ENCODE results near the gene SP1. TPM values are rescaled to one million over a fixed set of nuclear protein-coding genes. Genes with fewer than 3 reads are reported as not detected.
A peak's percentile ranks its signal among the peaks of the same experiment; 100 is the strongest.

Gene SP1
- total and polyA plus RNA-seq, 9 of the 15 experiments (the other 6 are each of a cell fraction or from before 2014, with no cell fraction given), result 8.0 to 65.5 (median 41.6) TPM

- TF ChIP-seq ZBTB11 (CRISPR knock-in tag; IDR thresholded peaks at IDR 0.05) (no peak), GTF2F1 (IDR thresholded peaks at IDR 0.05; ENCODE audit: low read depth, low read length) (no peak), NCOA4 (IDR thresholded peaks at IDR 0.05; ENCODE audit: partially characterized antibody) (no peak), ELK3 (CRISPR knock-in tag; IDR thresholded peaks at IDR 0.05) (no peak), UBTF (IDR thresholded peaks at IDR 0.05; ENCODE audit: borderline replicate concordance in 1 of 2, low read depth in 2 of 2, low read length in 2 of 2) (0 out of 4 replicates have a peak, but pooled peaks of 1 of the 2 experiments have one; percentile 10), SMAD3 (CRISPR knock-in tag; conservative IDR thresholded peaks at IDR 0.05) (no peak), CREB1 (IDR thresholded peaks at IDR 0.05) (no peak), CREB1 (CRISPR knock-in tag; IDR thresholded peaks at IDR 0.05) (0 out of 2 replicates have a peak, but pooled peaks have one; percentile 27)
These were observed 35.0 kb upstream of the SP1 start (continued) for GRCh38 chr12:53344824-53345485.
